ENCODE data around the gene TRPM3.

Gene TRPM3

DNA sequence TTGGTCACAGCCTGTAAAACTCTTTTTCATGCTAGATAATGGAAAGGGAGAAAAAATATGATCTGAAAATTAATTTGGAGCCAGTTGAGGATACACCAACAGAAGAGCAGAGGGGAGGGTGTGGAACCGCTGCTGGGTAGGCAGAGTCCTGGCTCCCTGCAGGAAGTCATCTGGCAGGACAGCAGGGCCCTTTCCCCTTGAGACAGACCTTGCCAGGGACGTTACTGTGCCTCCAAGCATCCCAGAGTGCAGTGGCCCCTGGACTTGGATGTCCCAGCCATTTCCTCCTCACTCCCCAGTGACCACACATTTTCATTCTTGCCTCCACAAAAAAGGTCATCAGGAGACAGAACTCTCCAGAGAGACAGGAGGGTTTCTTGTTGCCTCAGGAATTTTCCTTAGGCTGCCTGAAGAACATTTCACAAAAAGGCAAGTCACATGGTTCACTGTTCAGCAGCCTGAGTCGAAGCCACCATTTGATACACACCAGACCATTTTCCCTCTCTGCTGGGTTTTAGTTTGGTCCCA, 5.9 kb downstream of the TRPM3 start:
- Mint-ChIP-seq H3K9me3 (no peaks in the 10 kb centered on the region), H3K4me3 (no peak overlapping the region), H3K27me3 (ENCODE audit: low read depth, poor library complexity) (peaks cover 6% of the 10 kb centered on the region), H3K36me3 (ENCODE audit: low read depth) (no peaks in the 10 kb centered on the region), H3K4me1 (peaks cover 13% of the 10 kb centered on the region), H3K27ac (no peak overlapping the region)
- TF ChIP-seq, protein P1, sequence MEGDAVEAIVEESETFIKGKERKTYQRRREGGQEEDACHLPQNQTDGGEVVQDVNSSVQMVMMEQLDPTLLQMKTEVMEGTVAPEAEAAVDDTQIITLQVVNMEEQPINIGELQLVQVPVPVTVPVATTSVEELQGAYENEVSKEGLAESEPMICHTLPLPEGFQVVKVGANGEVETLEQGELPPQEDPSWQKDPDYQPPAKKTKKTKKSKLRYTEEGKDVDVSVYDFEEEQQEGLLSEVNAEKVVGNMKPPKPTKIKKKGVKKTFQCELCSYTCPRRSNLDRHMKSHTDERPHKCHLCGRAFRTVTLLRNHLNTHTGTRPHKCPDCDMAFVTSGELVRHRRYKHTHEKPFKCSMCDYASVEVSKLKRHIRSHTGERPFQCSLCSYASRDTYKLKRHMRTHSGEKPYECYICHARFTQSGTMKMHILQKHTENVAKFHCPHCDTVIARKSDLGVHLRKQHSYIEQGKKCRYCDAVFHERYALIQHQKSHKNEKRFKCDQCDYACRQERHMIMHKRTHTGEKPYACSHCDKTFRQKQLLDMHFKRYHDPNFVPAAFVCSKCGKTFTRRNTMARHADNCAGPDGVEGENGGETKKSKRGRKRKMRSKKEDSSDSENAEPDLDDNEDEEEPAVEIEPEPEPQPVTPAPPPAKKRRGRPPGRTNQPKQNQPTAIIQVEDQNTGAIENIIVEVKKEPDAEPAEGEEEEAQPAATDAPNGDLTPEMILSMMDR (IDR thresholded peaks at IDR 0.05), result no peak
- no peak for DNase-seq

DNA sequence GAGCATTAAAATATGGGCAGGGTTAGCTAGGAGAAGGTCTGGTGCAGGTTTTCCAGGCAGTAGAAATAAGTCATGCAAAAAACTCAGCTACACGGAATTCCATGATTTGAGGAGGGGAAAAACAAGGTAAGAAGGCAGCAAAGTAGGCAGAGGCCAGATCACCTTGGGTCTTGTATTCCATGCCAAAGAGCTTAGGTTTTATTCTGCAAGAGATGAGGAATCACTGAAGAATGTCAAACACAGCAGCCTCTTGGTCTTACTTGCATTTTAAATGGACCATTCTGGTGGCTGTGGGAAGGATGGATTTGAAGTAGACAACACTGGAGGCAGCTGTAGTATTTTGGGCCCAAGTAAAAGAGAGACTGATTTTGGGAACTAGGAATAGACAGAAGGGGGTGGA, 8.6 kb downstream of the TRPM3 start:
- Mint-ChIP-seq H3K27me3 (ENCODE audit: low read depth, poor library complexity) (peaks cover 2% of the 10 kb centered on the region), H3K27ac (no peak overlapping the region), H3K4me3 (no peak overlapping the region), H3K9me3 (no peaks in the 10 kb centered on the region), H3K4me1 (peaks cover 4% of the 10 kb centered on the region), H3K36me3 (ENCODE audit: low read depth) (no peaks in the 10 kb centered on the region)
- TF ChIP-seq, protein P1 (IDR thresholded peaks at IDR 0.05), result no peak
- no peak for DNase-seq

DNA sequence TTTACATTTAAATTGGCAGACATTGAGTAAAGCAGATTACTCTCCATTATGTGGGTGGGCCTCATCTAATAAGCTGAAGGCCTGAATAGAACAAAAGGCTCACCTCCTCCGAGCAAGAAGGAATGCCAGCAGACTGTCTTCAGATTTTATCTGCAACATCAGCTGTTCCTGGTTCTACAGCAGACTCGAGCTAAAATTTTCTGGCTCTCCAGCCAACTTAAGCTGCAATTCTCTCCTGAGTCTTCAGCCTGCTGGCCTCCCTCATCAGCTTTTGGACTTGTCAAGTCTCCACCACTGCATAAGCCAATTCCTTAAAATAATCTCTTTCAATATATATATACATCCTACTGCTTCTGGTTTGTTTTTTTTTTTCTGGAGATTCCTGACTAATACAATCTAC, 12.5 kb downstream of the TRPM3 start:
- no peak for DNase-seq
- Mint-ChIP-seq H3K27ac (no peak overlapping the region), H3K36me3 (ENCODE audit: low read depth) (no peaks in the 10 kb centered on the region), H3K27me3 (ENCODE audit: low read depth, poor library complexity) (peaks cover 2% of the 10 kb centered on the region), H3K9me3 (no peaks in the 10 kb centered on the region), H3K4me3 (no peak overlapping the region), H3K4me1 (peaks cover 4% of the 10 kb centered on the region)
- TF ChIP-seq, protein P1 (IDR thresholded peaks at IDR 0.05), result no peak

DNA sequence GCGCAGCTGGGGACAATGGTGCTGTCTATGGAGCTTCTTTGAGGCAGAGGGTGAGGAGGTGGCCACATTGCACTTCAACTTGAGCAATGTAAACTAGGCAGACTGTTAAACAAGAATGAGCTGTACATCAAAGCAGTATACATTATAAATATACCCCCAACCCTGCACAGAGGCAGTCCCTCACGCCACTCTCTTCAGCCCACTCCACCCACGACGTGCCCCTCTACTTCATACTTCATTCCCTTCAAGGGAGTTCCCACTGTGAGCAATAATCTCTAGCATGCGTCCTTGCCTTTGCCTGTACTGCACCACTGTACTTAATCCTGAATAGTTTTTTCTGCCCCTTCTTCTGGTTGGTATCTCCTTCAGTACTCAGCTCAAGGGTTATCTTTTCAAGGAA, 14.4 kb downstream of the TRPM3 start:
- Mint-ChIP-seq H3K4me3 (no peak overlapping the region), H3K4me1 (peaks cover 4% of the 10 kb centered on the region)
- TF ChIP-seq, protein P1 (IDR thresholded peaks at IDR 0.05), result no peak

DNA sequence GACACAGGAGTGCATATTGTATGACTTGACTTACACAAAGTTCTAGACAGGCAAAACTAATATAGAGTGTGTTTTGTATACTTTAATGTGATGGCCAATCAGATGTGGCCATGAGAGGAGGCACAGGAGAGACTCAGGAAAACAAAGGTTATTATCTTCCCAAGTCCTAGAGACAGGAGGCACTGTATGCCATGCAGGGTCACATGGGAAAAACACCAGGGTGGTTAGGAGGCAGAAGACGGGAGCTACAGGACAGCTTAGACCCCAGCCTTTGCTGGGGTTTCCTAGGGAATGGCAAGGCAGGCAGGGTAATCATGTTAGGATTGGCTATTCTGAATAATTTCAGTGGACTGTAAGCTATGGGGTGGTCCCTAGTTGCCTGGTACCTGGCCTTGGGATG, 16.2 kb downstream of the TRPM3 start:
- H3K36me3 Mint-ChIP-seq (ENCODE audit: low read depth), result no peaks in the 10 kb centered on the region
- DNase-seq, result no peak
- H3K9me3 Mint-ChIP-seq, result no peaks in the 10 kb centered on the region
- TF ChIP-seq, protein P1 (IDR thresholded peaks at IDR 0.05), result no peak
- H3K4me3 Mint-ChIP-seq, result no peak overlapping the region
- H3K27ac Mint-ChIP-seq, result no peak overlapping the region
- no peaks in the 10 kb centered on the region for H3K27me3 Mint-ChIP-seq (ENCODE audit: low read depth, poor library complexity)
- no peaks in the 10 kb centered on the region for H3K4me1 Mint-ChIP-seq

More for the DNA sequence above, 14.4 kb downstream of the TRPM3 start:
- Mint-ChIP-seq H3K27ac (no peak overlapping the region), H3K27me3 (ENCODE audit: low read depth, poor library complexity) (no peaks in the 10 kb centered on the region), H3K36me3 (ENCODE audit: low read depth) (no peaks in the 10 kb centered on the region), H3K9me3 (no peaks in the 10 kb centered on the region)
- DNase-seq, result no peak

DNA sequence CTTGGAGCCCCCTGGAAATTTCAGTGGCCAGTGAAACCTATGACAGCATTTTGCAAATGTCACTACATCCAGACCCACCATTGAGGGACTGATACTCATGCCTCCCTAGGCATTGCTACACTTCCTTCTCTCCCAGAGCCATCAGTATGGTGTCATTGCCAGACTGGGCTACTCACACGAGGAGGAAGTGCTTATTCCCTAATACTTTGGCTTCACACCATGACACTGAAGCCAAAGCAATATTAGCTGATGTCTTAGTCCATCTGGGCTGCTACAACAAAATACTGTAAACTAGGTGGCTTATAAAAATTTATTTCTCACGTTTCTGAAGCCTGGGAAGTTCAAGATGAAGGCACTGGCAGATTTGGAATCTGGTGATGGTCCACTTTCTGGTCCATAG, 22.6 kb downstream of the TRPM3 start:
- Mint-ChIP-seq H3K36me3 (ENCODE audit: low read depth) (no peaks in the 10 kb centered on the region), H3K9me3 (no peaks in the 10 kb centered on the region)
- no peak for DNase-seq

More for the DNA sequence above, 22.6 kb downstream of the TRPM3 start:
- no peaks in the 10 kb centered on the region for H3K4me1 Mint-ChIP-seq
- no peaks in the 10 kb centered on the region for H3K27me3 Mint-ChIP-seq (ENCODE audit: low read depth, poor library complexity)
- TF ChIP-seq, protein P1 (IDR thresholded peaks at IDR 0.05), result no peak
- H3K4me3 Mint-ChIP-seq, result no peak overlapping the region
- H3K27ac Mint-ChIP-seq, result no peak overlapping the region

All from nephron progenitor cell (in vitro differentiated cells).